ENCODE measurements around the gene UACA. TPM values are rescaled to one million over a fixed set of nuclear protein-coding genes. Genes with fewer than 3 reads are reported as not detected.

The UACA gene
- total and polyA plus RNA-seq, 4 donors = 9.2 to 195 (median 37.9) TPM

DNA sequence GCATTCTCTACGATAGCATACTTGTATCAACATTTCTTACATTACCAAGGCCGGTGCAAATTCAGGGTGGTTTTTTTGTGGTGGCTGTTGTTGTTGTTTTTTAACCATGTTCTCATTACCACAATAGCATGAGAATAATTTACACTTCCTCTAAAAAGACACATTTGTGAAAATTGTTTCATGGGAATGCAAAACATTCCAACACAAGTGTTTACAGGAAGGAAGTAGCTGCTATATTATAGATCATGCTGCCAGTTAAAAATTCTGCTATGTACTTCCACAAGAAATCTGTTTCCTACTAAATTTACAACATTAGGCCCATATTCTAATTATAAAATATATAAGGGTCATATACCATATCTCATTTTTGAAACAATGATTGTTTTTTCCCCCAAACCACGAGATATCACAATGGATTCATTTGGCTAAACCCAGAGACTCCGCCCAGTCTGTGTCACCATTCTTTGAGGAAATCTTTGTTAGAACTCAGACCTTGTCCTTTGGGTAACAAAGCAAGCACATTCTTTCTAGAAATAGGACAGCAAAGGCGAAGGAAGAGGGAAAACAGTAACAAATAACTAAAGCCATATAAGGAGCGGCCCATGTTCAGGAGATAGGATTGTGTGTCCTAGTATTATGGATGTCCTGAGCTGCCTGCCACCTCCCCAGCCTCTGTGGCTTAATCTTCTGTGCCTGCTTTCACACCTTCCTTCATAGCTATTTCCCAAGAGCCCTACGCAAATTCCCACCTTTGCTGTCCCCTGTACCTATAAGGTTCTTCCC lies 60.1 kb downstream of the UACA start:
- no peak for ATAC-seq (ENCODE audit: insufficient read depth, low FRiP score)
- no peak overlapping the region for H3K4me3 ChIP-seq

DNA sequence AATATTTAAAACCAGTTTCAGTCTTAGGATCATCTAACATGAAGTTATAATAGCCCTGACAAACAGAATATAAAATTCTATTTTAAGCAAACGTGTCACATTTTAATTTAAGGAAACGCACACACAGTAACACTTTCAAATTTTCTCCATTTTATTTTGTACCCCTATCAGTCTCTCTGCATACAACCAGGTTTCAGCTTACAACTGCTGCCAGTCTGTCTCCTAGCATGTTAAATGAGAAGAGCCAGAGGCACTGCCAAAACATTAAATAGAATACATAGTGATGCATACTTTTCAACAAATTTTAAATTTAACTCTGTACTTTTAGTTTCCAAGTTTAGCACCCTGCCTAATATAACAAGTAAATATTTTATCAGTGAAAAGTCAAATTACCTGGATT lies 60.8 kb downstream of the UACA start:
- WGBS, 2 donors = 69 to 77% methylated on average over 2 of the region's 2 CpGs
- no peak for ATAC-seq (ENCODE audit: insufficient read depth, low FRiP score)
- peak overlapping the region in 1 of 2 donors; percentile 81 for H3K9ac ChIP-seq (ENCODE audit: insufficient read depth in 1 of 2, low read length in 2 of 2)
- no peaks in the 10 kb centered on the region for H3K27me3 ChIP-seq (ENCODE audit: control insufficient read depth in 3 of 3, insufficient read depth in 3 of 3, low read length in 2 of 3)
- no peaks in the 10 kb centered on the region for H3K9me3 ChIP-seq (ENCODE audit: control insufficient read depth in 4 of 4, insufficient read depth in 3 of 4, low read length in 3 of 4)
- DNase-seq = peak in 1 of 3 donors; percentile 55
- TF ChIP-seq, protein P1, sequence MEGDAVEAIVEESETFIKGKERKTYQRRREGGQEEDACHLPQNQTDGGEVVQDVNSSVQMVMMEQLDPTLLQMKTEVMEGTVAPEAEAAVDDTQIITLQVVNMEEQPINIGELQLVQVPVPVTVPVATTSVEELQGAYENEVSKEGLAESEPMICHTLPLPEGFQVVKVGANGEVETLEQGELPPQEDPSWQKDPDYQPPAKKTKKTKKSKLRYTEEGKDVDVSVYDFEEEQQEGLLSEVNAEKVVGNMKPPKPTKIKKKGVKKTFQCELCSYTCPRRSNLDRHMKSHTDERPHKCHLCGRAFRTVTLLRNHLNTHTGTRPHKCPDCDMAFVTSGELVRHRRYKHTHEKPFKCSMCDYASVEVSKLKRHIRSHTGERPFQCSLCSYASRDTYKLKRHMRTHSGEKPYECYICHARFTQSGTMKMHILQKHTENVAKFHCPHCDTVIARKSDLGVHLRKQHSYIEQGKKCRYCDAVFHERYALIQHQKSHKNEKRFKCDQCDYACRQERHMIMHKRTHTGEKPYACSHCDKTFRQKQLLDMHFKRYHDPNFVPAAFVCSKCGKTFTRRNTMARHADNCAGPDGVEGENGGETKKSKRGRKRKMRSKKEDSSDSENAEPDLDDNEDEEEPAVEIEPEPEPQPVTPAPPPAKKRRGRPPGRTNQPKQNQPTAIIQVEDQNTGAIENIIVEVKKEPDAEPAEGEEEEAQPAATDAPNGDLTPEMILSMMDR (IDR thresholded peaks at IDR 0.05; ENCODE audit: control extremely low read depth, extremely low read depth) = no peak
- H3K4me1 ChIP-seq (ENCODE audit: control insufficient read depth in 5 of 5, insufficient read depth in 5 of 5, low read length in 5 of 5) = peaks cover 5 to 56% (median 16%) of the 10 kb centered on the region in 5 donors
- no peak overlapping the region for H3K4me3 ChIP-seq
- peak overlapping the region in 1 of 2 donors; percentile 64 for H3K27ac ChIP-seq (ENCODE audit: low read depth in 1 of 2, low read length in 1 of 2)
- H3K36me3 ChIP-seq (ENCODE audit: control insufficient read depth in 4 of 4, insufficient read depth in 4 of 4, low read length in 4 of 4) = no peaks in the 10 kb centered on the region

More for the DNA sequence above, 60.1 kb downstream of the UACA start:
- WGBS, 2 donors = 71 to 73% methylated on average over 7 of the region's 7 CpGs
- peak overlapping the region; percentile 13 to 62 for H3K27ac ChIP-seq (ENCODE audit: low read depth in 1 of 2, low read length in 1 of 2)
- H3K4me1 ChIP-seq (ENCODE audit: control insufficient read depth in 5 of 5, insufficient read depth in 5 of 5, low read length in 5 of 5) = peaks cover 5 to 52% (median 16%) of the 10 kb centered on the region in 5 donors
- H3K36me3 ChIP-seq (ENCODE audit: control insufficient read depth in 4 of 4, insufficient read depth in 4 of 4, low read length in 4 of 4) = no peaks in the 10 kb centered on the region
- H3K9ac ChIP-seq (ENCODE audit: insufficient read depth in 1 of 2, low read length in 2 of 2) = no peak overlapping the region
- TF ChIP-seq, protein P1 (IDR thresholded peaks at IDR 0.05; ENCODE audit: control extremely low read depth, extremely low read depth) = no peak
- no peaks in the 10 kb centered on the region for H3K27me3 ChIP-seq (ENCODE audit: control insufficient read depth in 3 of 3, insufficient read depth in 3 of 3, low read length in 2 of 3)
- DNase-seq = peak in 1 of 3 donors; percentile 42
- no peaks in the 10 kb centered on the region for H3K9me3 ChIP-seq (ENCODE audit: control insufficient read depth in 4 of 4, insufficient read depth in 3 of 4, low read length in 3 of 4)

DNA sequence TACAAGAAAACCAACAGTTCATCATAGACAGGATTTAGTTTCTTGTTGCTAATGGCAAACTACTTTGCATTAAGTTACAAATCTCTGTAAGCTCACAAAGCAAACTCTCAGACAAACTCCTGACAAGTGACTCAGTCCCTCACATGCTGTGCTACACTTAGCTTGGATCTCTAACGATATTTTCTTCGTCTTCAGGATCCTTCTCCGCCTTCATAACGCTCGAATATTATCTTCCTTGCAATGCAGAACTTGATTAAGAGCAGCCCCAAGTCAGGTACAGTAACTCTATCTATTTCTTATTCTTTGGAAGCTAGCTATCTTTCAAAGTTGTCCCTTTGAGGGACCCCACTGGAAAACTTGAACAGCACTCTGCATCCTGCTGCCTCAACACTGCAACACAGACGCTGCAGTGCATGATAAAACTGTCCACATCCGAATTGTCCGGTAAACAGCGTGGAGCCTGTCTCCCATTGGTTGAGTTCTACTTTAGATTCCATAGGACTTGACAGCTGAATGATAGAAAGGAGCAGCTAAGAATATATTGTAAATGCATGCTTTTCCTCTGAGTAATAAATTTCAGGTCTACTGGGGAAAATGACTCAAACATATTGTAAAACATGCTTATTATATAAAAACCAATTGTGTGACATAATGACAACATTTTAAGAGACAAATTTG lies 61.3 kb downstream of the UACA start:
- Histone ChIP-seq H3K4me3 (no peak overlapping the region), H3K4me1 (ENCODE audit: control insufficient read depth in 5 of 5, insufficient read depth in 5 of 5, low read length in 5 of 5) (peaks cover 6 to 56% (median 16%) of the 10 kb centered on the region in 5 donors), H3K9me3 (ENCODE audit: control insufficient read depth in 4 of 4, insufficient read depth in 3 of 4, low read length in 3 of 4) (no peaks in the 10 kb centered on the region), H3K27me3 (ENCODE audit: control insufficient read depth in 3 of 3, insufficient read depth in 3 of 3, low read length in 2 of 3) (no peaks in the 10 kb centered on the region), H3K36me3 (ENCODE audit: control insufficient read depth in 4 of 4, insufficient read depth in 4 of 4, low read length in 4 of 4) (peaks cover 0 to 3% (median 0%) of the 10 kb centered on the region in 4 donors), H3K9ac (ENCODE audit: insufficient read depth in 1 of 2, low read length in 2 of 2) (peak overlapping the region in 1 of 2 donors; percentile 81), H3K27ac (ENCODE audit: low read depth in 1 of 2, low read length in 1 of 2) (peak overlapping the region; percentile 71 to 73)
- WGBS, 2 donors = 49 to 70% methylated on average over 9 of the region's 9 CpGs
- TF ChIP-seq, protein P1 (IDR thresholded peaks at IDR 0.05; ENCODE audit: control extremely low read depth, extremely low read depth) = no peak
- ATAC-seq (ENCODE audit: insufficient read depth, low FRiP score) (no peak), DNase-seq (peak; percentile 71 to 89 (median 87))

Data from lung (tissue), 12 donors.